ENCODE measurements around the gene KRT6B. TPM values are rescaled to one million over a fixed set of nuclear protein-coding genes. Genes with fewer than 3 reads are reported as not detected.
"Not testable (repeated sequence)": the region's sequence is repeated elsewhere in the genome, so short reads cannot be mapped to it uniquely, and the experiment has no call there.

The KRT6B gene
- total RNA-seq, 3 donors from 2014 or later (not counting 1 experiment from before 2014, with no cell fraction given), result not detected

GRCh38 chr12:52454411-52455201, 2.7 kb upstream of the KRT6B start:
- Histone ChIP-seq H3K36me3 (ENCODE audit: control insufficient read depth, insufficient read depth, low read length) (no peaks in the 10 kb centered on the region), H3K4me3 (ENCODE audit: low read length) (no peak overlapping the region), H3K27ac (ENCODE audit: low read length) (no peak overlapping the region), H3K4me1 (ENCODE audit: control insufficient read depth, insufficient read depth, low read length) (peaks cover 5% of the 10 kb centered on the region), H3K9me3 (ENCODE audit: control insufficient read depth, insufficient read depth, low read length) (no peaks in the 10 kb centered on the region), H3K27me3 (ENCODE audit: control insufficient read depth, insufficient read depth, low read length) (peaks cover 2% of the 10 kb centered on the region)
- ATAC-seq (peak in 1 of 3 donors; percentile 50), DNase-seq (no peak)
- no peaks in the 10 kb centered on the region for H3K36me3 Mint-ChIP-seq
- no peaks in the 10 kb centered on the region for H3K9me3 Mint-ChIP-seq
- H3K27me3 Mint-ChIP-seq (ENCODE audit: low read depth in 2 of 2), result peaks cover 8 to 27% of the 10 kb centered on the region in 2 donors
- H3K4me3 Mint-ChIP-seq, result no peak overlapping the region
- 76% methylated on average over 2 of the region's 3 CpGs for WGBS (ENCODE audit: insufficient coverage)
- intact Hi-C loops (cut with micrococcal nuclease), result no loop called here
- H3K4me1 Mint-ChIP-seq, result peaks cover 20 to 21% of the 10 kb centered on the region in 2 donors
- no peak overlapping the region for H3K27ac Mint-ChIP-seq
- no peak for TF ChIP-seq CTCF (IDR thresholded peaks at IDR 0.05)

- no peak for ATAC-seq
- Mint-ChIP-seq H3K27ac (no peak overlapping the region), H3K9me3 (no peaks in the 10 kb centered on the region), H3K36me3 (no peaks in the 10 kb centered on the region), H3K27me3 (ENCODE audit: low read depth in 2 of 2) (peaks cover 12 to 15% of the 10 kb centered on the region in 2 donors), H3K4me3 (no peak overlapping the region), H3K4me1 (peaks cover 11 to 24% of the 10 kb centered on the region in 2 donors)
- Histone ChIP-seq H3K9me3 (ENCODE audit: control insufficient read depth, insufficient read depth, low read length) (no peaks in the 10 kb centered on the region), H3K27ac (ENCODE audit: low read length) (no peak overlapping the region), H3K4me1 (ENCODE audit: control insufficient read depth, insufficient read depth, low read length) (no peaks in the 10 kb centered on the region), H3K36me3 (ENCODE audit: control insufficient read depth, insufficient read depth, low read length) (no peaks in the 10 kb centered on the region), H3K27me3 (ENCODE audit: control insufficient read depth, insufficient read depth, low read length) (peaks cover 3% of the 10 kb centered on the region), H3K4me3 (ENCODE audit: low read length) (no peak overlapping the region)
- DNase-seq, result no peak
- 22% methylated on average over 3 of the region's 3 CpGs for WGBS (ENCODE audit: insufficient coverage)
- intact Hi-C loops (cut with micrococcal nuclease), result no loop called here
- no peak for TF ChIP-seq CTCF (IDR thresholded peaks at IDR 0.05)
Observed at GRCh38 chr12:52448228-52448627, 3.7 kb downstream of the KRT6B start.

- intact Hi-C loops (cut with micrococcal nuclease); H3K36me3 Mint-ChIP-seq; H3K4me3 ChIP-seq (ENCODE audit: low read length); DNase-seq; H3K36me3 ChIP-seq (ENCODE audit: control insufficient read depth, insufficient read depth, low read length); H3K4me3 Mint-ChIP-seq; H3K9me3 Mint-ChIP-seq; H3K27ac ChIP-seq (ENCODE audit: low read length); H3K4me1 ChIP-seq (ENCODE audit: control insufficient read depth, insufficient read depth, low read length); H3K9me3 ChIP-seq (ENCODE audit: control insufficient read depth, insufficient read depth, low read length); H3K27me3 ChIP-seq (ENCODE audit: control insufficient read depth, insufficient read depth, low read length); ATAC-seq: not testable (repeated sequence)
- H3K27me3 Mint-ChIP-seq (ENCODE audit: low read depth in 2 of 2), result peaks cover 18% of the 10 kb centered on the region in 2 donors
- WGBS (ENCODE audit: insufficient coverage), result 93% methylated on average over 11 of the region's 11 CpGs
- H3K4me1 Mint-ChIP-seq, result peaks cover 11 to 24% of the 10 kb centered on the region in 2 donors
- H3K27ac Mint-ChIP-seq, result peak overlapping the region in 1 of 2 donors; percentile 32
Observed at GRCh38 chr12:52447196-52447595, 4.8 kb downstream of the KRT6B start.

GRCh38 chr12:52446367-52447045, 5.4 kb downstream of the KRT6B start:
- peaks cover 20 to 25% of the 10 kb centered on the region in 2 donors for H3K27me3 Mint-ChIP-seq (ENCODE audit: low read depth in 2 of 2)
- no peak for DNase-seq
- H3K4me3 Mint-ChIP-seq, result peak overlapping the region; percentile 17
- Histone ChIP-seq H3K4me3 (ENCODE audit: low read length) (no peak overlapping the region), H3K27me3 (ENCODE audit: control insufficient read depth, insufficient read depth, low read length) (peaks cover 3% of the 10 kb centered on the region), H3K9me3 (ENCODE audit: control insufficient read depth, insufficient read depth, low read length) (no peaks in the 10 kb centered on the region), H3K27ac (ENCODE audit: low read length) (no peak overlapping the region), H3K4me1 (ENCODE audit: control insufficient read depth, insufficient read depth, low read length) (no peaks in the 10 kb centered on the region), H3K36me3 (ENCODE audit: control insufficient read depth, insufficient read depth, low read length) (no peaks in the 10 kb centered on the region)
- intact Hi-C loops (cut with micrococcal nuclease), result no loop called here
- TF ChIP-seq CTCF (IDR thresholded peaks at IDR 0.05), result no peak
- H3K9me3 Mint-ChIP-seq, result no peaks in the 10 kb centered on the region
- H3K4me1 Mint-ChIP-seq, result peaks cover 11 to 24% of the 10 kb centered on the region in 2 donors
- peak in 2 of 3 donors; percentile 45 to 49 for ATAC-seq
- 55% methylated on average over 6 of the region's 6 CpGs for WGBS (ENCODE audit: insufficient coverage)
- no peaks in the 10 kb centered on the region for H3K36me3 Mint-ChIP-seq
- H3K27ac Mint-ChIP-seq, result peak overlapping the region in 1 of 2 donors; percentile 32
